ENCODE measurements around the gene VARS2.
"Not testable (repeated sequence)": the region's sequence is repeated elsewhere in the genome, so short reads cannot be mapped to it uniquely, and the experiment has no call there.

VARS2 gene

GRCh38 chr6:30966154-30966553 lies 52.1 kb downstream of the VARS2 start:
- no peak for DNase-seq

- DNase-seq, result not testable (repeated sequence)
Measured at GRCh38 chr6:30969171-30969570, 55.1 kb downstream of the VARS2 start.

DNA sequence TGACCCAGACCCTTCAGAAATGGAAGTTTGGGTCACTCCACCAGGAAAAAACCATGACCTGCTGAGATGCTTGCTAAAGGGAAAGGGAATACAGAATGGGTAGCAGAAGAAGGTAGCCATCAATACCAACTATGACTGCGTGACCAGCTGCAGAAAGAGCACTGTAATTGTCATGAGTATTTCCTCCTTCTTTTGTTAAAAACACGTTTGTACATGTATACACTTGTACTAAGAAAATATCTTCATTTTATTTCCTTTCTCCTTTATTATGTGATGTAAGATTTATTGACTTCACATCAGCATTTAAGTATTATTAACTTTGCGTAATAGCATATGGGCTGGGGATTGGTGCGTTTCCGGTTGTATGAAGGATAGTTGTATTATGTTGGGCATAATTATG lies 56.9 kb downstream of the VARS2 start:
- DNase-seq, result no peak

DNA sequence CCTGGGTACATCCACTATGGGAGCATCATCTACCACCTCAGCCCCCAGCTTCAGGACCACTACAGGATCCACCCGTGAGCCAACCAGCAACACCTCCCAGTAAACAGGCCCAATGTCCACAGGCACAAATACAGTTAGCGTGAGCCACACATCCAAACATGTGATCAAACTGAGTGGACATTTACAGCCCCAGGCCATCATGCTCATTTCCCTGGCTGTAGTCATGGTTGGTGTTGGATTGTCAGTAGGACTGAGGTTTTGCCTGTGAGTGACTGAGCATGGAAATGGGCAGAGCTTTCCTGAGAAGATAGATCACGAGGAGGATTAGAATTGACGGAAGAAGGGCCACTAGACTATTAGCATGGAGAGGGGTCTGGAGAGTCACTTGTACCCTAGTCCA lies 58.8 kb downstream of the VARS2 start:
- DNase-seq, result no peak

- no peak for DNase-seq
Measured at GRCh38 chr6:30974490-30975252, 60.6 kb downstream of the VARS2 start.

All from T-helper 1 cell (primary cell).